Fibroblast of the conjunctiva (primary cell): ENCODE data around the gene ACTA2.

ENCODE experiments used
- DNase-seq: peaks from one replicate; pipeline ENCODE4 v3.0.0-alpha.2; 2010; ENCODE audit warnings: low read depth

The ACTA2 gene

GRCh38 chr10:88980800-88981199 is 28.2 kb upstream of the ACTA2 start:
- DNase-seq, result no peak

- no peak for DNase-seq
Observed at GRCh38 chr10:88980247-88980646, 27.7 kb upstream of the ACTA2 start.

GRCh38 chr10:88979603-88980002 is 27.0 kb upstream of the ACTA2 start:
- no peak for DNase-seq

GRCh38 chr10:88979153-88979562 is 26.6 kb upstream of the ACTA2 start:
- no peak for DNase-seq

GRCh38 chr10:88978463-88978862 is 25.9 kb upstream of the ACTA2 start:
- no peak for DNase-seq

- no peak for DNase-seq
Observed at GRCh38 chr10:88975377-88975720, 22.8 kb upstream of the ACTA2 start.

GRCh38 chr10:88974446-88975376 is 22.1 kb upstream of the ACTA2 start:
- no peak for DNase-seq

- no peak for DNase-seq
Observed at GRCh38 chr10:88974012-88974411, 21.4 kb upstream of the ACTA2 start.

- no peak for DNase-seq
Observed at GRCh38 chr10:88971221-88972061, 18.9 kb upstream of the ACTA2 start.

- no peak for DNase-seq
Observed at GRCh38 chr10:88968391-88968790, 15.8 kb upstream of the ACTA2 start.

- no peak for DNase-seq
Observed at GRCh38 chr10:88966797-88967196, 14.2 kb upstream of the ACTA2 start.

- no peak for DNase-seq
Observed at GRCh38 chr10:88964869-88965415, 12.4 kb upstream of the ACTA2 start.

GRCh38 chr10:88964360-88964759 is 11.8 kb upstream of the ACTA2 start:
- no peak for DNase-seq

GRCh38 chr10:88963318-88963717 is 10.7 kb upstream of the ACTA2 start:
- no peak for DNase-seq

- DNase-seq, result no peak
Observed at GRCh38 chr10:88962336-88962735, 9.8 kb upstream of the ACTA2 start.

GRCh38 chr10:88961266-88961665 is 8.7 kb upstream of the ACTA2 start:
- no peak for DNase-seq

GRCh38 chr10:88960802-88961201 is 8.2 kb upstream of the ACTA2 start:
- DNase-seq, result no peak

- no peak for DNase-seq
Observed at GRCh38 chr10:88958721-88959120, 6.1 kb upstream of the ACTA2 start.

- no peak for DNase-seq
Observed at GRCh38 chr10:88957381-88957780, 4.8 kb upstream of the ACTA2 start.

GRCh38 chr10:88954458-88955083 is 2.0 kb upstream of the ACTA2 start:
- DNase-seq, result no peak

GRCh38 chr10:88953662-88954061 is 1.1 kb upstream of the ACTA2 start:
- no peak for DNase-seq
